Measurements from ENCODE around the gene COX8A.

COX8A gene

GRCh38 chr11:64011371-64011770 is 37.0 kb downstream of the COX8A start:
- no peak for TF ChIP-seq CTCF (IDR thresholded peaks at IDR 0.05; ENCODE audit: low read depth, low read length)
- DNase-seq (ENCODE audit: low read depth, low spot score), result no peak
- no peak overlapping the region for H3K4me3 ChIP-seq (ENCODE audit: low read depth, low read length)
- in situ Hi-C loops (cut with HindIII; ENCODE audit: low sequenced_read_pairs), result no loop called here

- TF ChIP-seq CTCF (IDR thresholded peaks at IDR 0.05; ENCODE audit: low read depth, low read length), result no peak
- in situ Hi-C loops (cut with HindIII; ENCODE audit: low sequenced_read_pairs), result no loop called here
Observed at GRCh38 chr11:64013141-64013896, 38.9 kb downstream of the COX8A start.

GRCh38 chr11:64014356-64014755 is 39.9 kb downstream of the COX8A start:
- no peak for TF ChIP-seq CTCF (IDR thresholded peaks at IDR 0.05; ENCODE audit: low read depth, low read length)
- H3K4me3 ChIP-seq (ENCODE audit: low read depth, low read length), result no peak overlapping the region
- no peak for DNase-seq (ENCODE audit: low read depth, low spot score)
- in situ Hi-C loops (cut with HindIII; ENCODE audit: low sequenced_read_pairs), result no loop called here

More at GRCh38 chr11:64013141-64013896, 38.9 kb downstream of the COX8A start:
- no peak overlapping the region for H3K4me3 ChIP-seq (ENCODE audit: low read depth, low read length)
- DNase-seq (ENCODE audit: low read depth, low spot score), result no peak

- no peak overlapping the region for H3K4me3 ChIP-seq (ENCODE audit: low read depth, low read length)
- no peak for TF ChIP-seq CTCF (IDR thresholded peaks at IDR 0.05; ENCODE audit: low read depth, low read length)
- DNase-seq (ENCODE audit: low read depth, low spot score), result no peak
- in situ Hi-C loops (cut with HindIII; ENCODE audit: low sequenced_read_pairs), result no loop called here
Observed at GRCh38 chr11:64015510-64015909, 41.1 kb downstream of the COX8A start.

- no peak for DNase-seq (ENCODE audit: low read depth, low spot score)
- in situ Hi-C loops (cut with HindIII; ENCODE audit: low sequenced_read_pairs), result no loop called here
- no peak overlapping the region for H3K4me3 ChIP-seq (ENCODE audit: low read depth, low read length)
- TF ChIP-seq CTCF (IDR thresholded peaks at IDR 0.05; ENCODE audit: low read depth, low read length), result no peak
Observed at GRCh38 chr11:64015935-64016845, 41.8 kb downstream of the COX8A start.

- in situ Hi-C loops (cut with HindIII; ENCODE audit: low sequenced_read_pairs), result no loop called here
- no peak overlapping the region for H3K4me3 ChIP-seq (ENCODE audit: low read depth, low read length)
- TF ChIP-seq CTCF (IDR thresholded peaks at IDR 0.05; ENCODE audit: low read depth, low read length), result no peak
- DNase-seq (ENCODE audit: low read depth, low spot score), result no peak
Observed at GRCh38 chr11:64017945-64018224, 43.5 kb downstream of the COX8A start.

Measured in astrocyte of the spinal cord (primary cell).